Left lung (tissue), 10 donors: ENCODE measurements around the gene DIP2B. TPM values are rescaled to one million over a fixed set of nuclear protein-coding genes. Genes with fewer than 3 reads are reported as not detected.

Experiments
- ATAC-seq: fragments of 200-7000 bp; cut with Tn5 transposase; one replicate; pipeline ENCODE4 v1.9.1; 2020; ENCODE audit warnings: moderate library complexity
- DNase-seq, 4 donors: peaks; one replicate each; pipeline ENCODE4 v3.0.0-alpha.2; 2013 to 2020
- H3K27ac ChIP-seq, 2 donors: fragments of 200-600 bp; sonication (generic) in 1 of 2; one replicate each; pipeline versions ENCODE4 v1.5.0 to v1.8.0; 2020 to 2021
- H3K27me3 ChIP-seq, 2 donors: fragments of 200-600 bp; sonication (generic) in 1 of 2; one replicate each; pipeline versions ENCODE4 v1.5.0 to v1.8.0; 2020 to 2021
- H3K36me3 ChIP-seq, 2 donors: fragments of 200-600 bp; sonication (generic) in 1 of 2; one replicate each; pipeline versions ENCODE4 v1.5.0 to v1.8.0; 2020 to 2021
- H3K4me1 ChIP-seq, 2 donors: fragments of 200-600 bp; one replicate each; pipeline ENCODE4 v1.8.0; 2021
- H3K4me3 ChIP-seq, 2 donors: fragments of 200-600 bp; sonication (generic) in 1 of 2; one replicate each; pipeline versions ENCODE4 v1.5.0 to v1.8.0; 2020 to 2021; ENCODE audit warnings: mild to moderate bottlenecking in 1 of 2
- H3K9me3 ChIP-seq, 2 donors: fragments of 200-600 bp; sonication (generic) in 1 of 2; one replicate each; pipeline versions ENCODE4 v1.5.0 to v1.8.0; 2020 to 2021
- intact Hi-C, 2 donors: fragments of 100-400 bp; cut with DNase I; formaldehyde crosslinking; loops; one replicate each; pipeline versions ENCODE4 v1.11.2 to v1.14.2; 2022
- polyA plus RNA-seq, 6 donors: library from polyadenylated mRNA; unstranded; fragments of 120-200 nt; gene quantifications; one replicate each; pipeline ENCODE4 v1.2.1, GENCODE V29; 2013; ENCODE audit not compliant: insufficient read length in 6 of 6
- total RNA-seq, 2 donors: library from RNA; stranded (reverse); fragmentation: NEBNext Ultra II Directional; extraction: Animal tissue kit (Norgen Biotek cat#: 25700); gene quantifications; one replicate each; pipeline ENCODE4 v1.2.1, GENCODE V29; 2021
- TF ChIP-seq, protein P1 (sequence below), 2 donors: fragments of 200-600 bp; sonication (generic) in 1 of 2; IDR thresholded peaks; one replicate each; pipeline versions ENCODE4 v1.5.0 to v1.8.0; 2021; ENCODE audit warnings: antibody characterized with exemption in 2 of 2
- donor health status: DM: no; HTN: yes; CAD: no.
- donor health status: DM: no; HTN: no; CAD: no.

DIP2B gene
- total and polyA plus RNA-seq, 8 donors = 26.5 to 38.6 (median 33.8) TPM

DNA sequence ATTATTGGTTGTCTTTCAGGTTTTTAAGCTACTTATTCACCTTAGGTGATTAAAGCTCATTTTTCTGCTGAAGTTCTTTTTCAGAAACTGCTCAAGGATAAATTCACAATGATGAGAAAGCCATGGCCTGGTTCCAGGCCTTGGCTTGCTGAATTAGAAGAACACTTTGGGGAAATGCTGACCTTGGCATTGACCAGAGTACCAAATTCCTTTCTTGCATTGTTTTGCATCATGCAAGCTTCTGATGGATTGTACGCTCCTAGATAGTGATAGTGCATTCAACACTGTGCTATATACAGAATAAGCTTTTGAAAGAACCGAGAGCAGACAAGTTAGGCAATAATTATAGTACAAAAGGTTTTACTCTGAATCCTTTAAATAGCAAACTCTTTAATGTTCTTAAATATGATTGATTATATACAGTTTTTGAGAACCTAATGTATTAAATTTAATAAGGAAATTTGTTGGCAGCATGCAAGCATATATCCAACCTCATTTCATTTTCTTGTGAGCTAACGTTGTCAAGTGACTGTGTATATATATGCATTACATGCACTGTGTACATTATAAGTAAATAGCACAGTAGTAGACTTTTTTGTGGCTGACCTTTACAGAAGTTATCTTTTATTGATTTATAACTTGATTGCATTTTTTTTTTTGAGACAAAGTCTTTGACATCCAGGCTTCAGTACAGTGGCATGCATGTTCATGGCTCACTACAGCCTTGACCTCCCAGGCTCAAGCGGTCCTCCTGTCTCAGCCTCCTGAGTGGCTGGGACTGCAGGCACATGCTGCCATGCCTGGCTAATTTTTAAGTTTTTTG lies 99.2 kb downstream of the DIP2B start:
- TF ChIP-seq, protein P1, sequence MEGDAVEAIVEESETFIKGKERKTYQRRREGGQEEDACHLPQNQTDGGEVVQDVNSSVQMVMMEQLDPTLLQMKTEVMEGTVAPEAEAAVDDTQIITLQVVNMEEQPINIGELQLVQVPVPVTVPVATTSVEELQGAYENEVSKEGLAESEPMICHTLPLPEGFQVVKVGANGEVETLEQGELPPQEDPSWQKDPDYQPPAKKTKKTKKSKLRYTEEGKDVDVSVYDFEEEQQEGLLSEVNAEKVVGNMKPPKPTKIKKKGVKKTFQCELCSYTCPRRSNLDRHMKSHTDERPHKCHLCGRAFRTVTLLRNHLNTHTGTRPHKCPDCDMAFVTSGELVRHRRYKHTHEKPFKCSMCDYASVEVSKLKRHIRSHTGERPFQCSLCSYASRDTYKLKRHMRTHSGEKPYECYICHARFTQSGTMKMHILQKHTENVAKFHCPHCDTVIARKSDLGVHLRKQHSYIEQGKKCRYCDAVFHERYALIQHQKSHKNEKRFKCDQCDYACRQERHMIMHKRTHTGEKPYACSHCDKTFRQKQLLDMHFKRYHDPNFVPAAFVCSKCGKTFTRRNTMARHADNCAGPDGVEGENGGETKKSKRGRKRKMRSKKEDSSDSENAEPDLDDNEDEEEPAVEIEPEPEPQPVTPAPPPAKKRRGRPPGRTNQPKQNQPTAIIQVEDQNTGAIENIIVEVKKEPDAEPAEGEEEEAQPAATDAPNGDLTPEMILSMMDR (IDR thresholded peaks at IDR 0.05) = no peak
- Histone ChIP-seq H3K36me3 (no peaks in the 10 kb centered on the region), H3K4me1 (peaks cover 8 to 22% of the 10 kb centered on the region in 2 donors), H3K9me3 (no peaks in the 10 kb centered on the region), H3K27me3 (no peaks in the 10 kb centered on the region), H3K4me3 (no peak overlapping the region), H3K27ac (no peak overlapping the region)
- DNase-seq (no peak), ATAC-seq (no peak)
- intact Hi-C loops = no loop called here

DNA sequence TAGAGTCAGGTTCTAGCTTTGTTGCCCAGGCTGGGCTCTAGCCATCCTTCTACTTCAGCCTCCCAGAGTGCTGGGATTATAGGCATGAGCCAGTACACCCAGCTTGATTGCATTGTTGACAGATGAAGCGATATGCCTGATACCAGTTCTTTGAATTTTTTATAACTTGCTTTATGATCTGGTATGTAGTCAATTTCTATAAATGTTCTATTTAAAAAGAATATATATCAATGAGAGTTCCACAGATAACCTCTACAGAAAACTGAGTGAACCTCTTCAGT lies 99.8 kb downstream of the DIP2B start:
- Histone ChIP-seq H3K4me3 (no peak overlapping the region), H3K36me3 (no peaks in the 10 kb centered on the region), H3K4me1 (peaks cover 8 to 16% of the 10 kb centered on the region in 2 donors), H3K27me3 (no peaks in the 10 kb centered on the region), H3K9me3 (no peaks in the 10 kb centered on the region), H3K27ac (no peak overlapping the region)
- intact Hi-C loops = no loop called here
- ATAC-seq (no peak), DNase-seq (no peak)
- TF ChIP-seq, protein P1 (IDR thresholded peaks at IDR 0.05) = no peak

DNA sequence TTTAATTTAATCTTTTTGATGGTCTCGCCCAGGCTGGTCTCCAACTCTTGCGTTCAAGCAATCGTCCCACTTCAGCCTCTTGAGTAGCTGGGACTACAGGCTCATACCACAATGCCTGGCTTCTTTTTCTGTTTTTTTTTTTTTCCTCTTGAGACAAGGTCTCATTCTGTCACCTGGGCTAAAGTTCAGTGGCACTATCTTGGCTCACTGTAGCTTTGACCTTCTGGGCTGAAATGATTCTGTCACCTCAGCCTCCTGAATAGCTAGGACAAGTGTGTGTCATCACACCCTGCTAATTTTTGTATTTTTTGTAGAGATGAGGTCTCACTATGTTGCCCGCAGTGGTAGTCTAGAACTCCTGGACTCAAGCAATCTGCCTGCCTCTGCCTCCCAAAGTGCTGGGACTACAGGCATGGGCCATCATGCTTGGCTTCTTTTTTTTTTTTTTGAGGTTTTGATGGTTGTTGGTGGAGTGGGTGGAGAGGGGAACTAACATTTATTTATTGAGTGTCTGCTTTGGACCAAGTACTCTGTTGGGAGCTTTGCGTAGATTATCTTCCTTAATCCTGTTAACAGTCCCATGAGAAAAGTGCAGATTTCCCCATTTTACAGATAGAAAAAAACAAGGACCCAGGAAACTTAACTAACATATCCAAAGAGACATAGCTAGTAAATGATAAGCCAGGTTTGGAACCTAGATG lies 102.0 kb downstream of the DIP2B start:
- no peak overlapping the region for H3K27ac ChIP-seq
- DNase-seq (no peak), ATAC-seq (no peak)
- no peak overlapping the region for H3K4me3 ChIP-seq
- peaks cover 16 to 17% of the 10 kb centered on the region in 2 donors for H3K4me1 ChIP-seq
- H3K9me3 ChIP-seq = no peaks in the 10 kb centered on the region
- H3K27me3 ChIP-seq = no peaks in the 10 kb centered on the region
- intact Hi-C loops = no loop called here
- TF ChIP-seq, protein P1 (IDR thresholded peaks at IDR 0.05) = no peak
- no peaks in the 10 kb centered on the region for H3K36me3 ChIP-seq

DNA sequence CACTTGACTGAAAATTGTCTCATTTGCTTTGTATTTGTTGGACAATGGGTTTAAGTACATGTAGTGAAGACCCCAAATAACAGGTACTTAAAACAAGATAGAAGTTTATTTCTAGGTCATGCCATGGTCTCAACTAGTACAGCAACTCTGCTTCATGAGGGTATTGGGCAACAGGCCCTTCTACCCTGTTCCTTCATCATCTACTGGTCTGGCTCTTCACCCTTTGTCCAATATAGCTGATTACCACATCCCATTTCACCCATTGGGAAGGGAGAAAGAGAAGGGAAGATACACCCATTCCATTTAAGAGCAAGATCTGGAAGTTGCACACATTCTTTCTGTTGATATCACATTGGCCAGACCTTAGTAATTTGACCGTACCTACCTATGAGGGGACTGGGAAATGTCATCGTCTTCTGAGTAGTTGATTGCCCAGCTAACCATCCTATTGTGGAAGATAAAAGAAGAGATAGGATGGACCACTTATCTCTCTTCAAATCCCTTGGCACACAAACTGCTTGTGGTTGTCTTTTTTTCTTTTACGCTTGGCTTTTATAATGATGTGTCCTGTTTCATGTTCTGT lies 104.6 kb downstream of the DIP2B start:
- intact Hi-C loops = no loop called here
- no peaks in the 10 kb centered on the region for H3K36me3 ChIP-seq
- peak; percentile 25 for ATAC-seq
- H3K9me3 ChIP-seq = no peaks in the 10 kb centered on the region
- no peak overlapping the region for H3K27ac ChIP-seq
- H3K27me3 ChIP-seq = no peaks in the 10 kb centered on the region
- TF ChIP-seq, protein P1 (IDR thresholded peaks at IDR 0.05) = no peak
- peaks cover 10 to 13% of the 10 kb centered on the region in 2 donors for H3K4me1 ChIP-seq
- no peak for DNase-seq
- no peak overlapping the region for H3K4me3 ChIP-seq

DNA sequence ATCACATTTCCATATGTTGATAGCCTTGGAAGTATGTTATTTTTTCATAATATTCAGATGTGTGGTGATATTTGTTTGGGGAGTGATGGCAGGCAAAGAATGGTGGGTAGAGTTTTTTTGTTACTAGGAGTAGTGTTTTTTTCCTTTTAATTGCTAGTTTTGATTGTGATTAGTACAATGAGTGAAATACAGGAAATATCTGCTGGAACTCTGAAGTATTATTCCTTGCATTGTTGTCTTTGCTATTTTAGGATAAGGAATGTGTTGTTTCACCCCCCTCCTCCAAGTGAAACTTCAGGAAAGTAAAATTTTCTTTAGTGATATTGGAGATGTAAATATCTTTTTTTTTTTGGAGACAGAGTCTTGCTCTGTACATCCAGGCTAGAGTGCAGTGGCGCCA lies 105.4 kb downstream of the DIP2B start:
- no peaks in the 10 kb centered on the region for H3K27me3 ChIP-seq
- DNase-seq = no peak
- no peak overlapping the region for H3K4me3 ChIP-seq
- no peaks in the 10 kb centered on the region for H3K9me3 ChIP-seq
- no peak for ATAC-seq
- no peaks in the 10 kb centered on the region for H3K36me3 ChIP-seq
- TF ChIP-seq, protein P1 (IDR thresholded peaks at IDR 0.05) = no peak
- intact Hi-C loops = no loop called here
- no peak overlapping the region for H3K27ac ChIP-seq
- H3K4me1 ChIP-seq = peaks cover 10 to 13% of the 10 kb centered on the region in 2 donors
